Measurements from ENCODE around the gene DFFA. TPM values are rescaled to one million over a fixed set of nuclear protein-coding genes. Genes with fewer than 3 reads are reported as not detected.

Gene DFFA
- total RNA-seq, 1 experiment from 2014 or later = 94.1 TPM

DNA sequence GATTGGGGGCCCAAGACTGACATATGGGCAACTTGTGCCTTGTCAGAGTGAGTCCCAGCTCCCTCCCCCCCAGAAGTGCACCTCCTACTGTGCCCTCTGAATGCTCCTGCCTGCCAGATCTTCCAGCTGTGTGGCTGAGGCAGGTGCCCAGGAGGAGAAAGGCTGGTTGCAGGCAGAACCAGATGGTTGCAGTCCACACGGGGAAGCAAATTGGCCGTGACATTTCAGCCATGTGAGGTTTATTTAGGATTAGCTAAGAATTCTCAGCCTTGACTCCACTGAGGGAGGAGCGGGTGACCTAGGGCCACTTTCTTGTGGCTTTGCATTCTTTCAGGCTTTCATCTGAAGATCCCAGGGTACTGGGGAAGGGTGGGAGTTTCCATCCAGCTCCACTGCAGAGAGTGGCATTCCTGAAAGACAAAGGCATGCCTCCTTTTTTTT is 36.2 kb upstream of the DFFA start:
- H2BK12ac ChIP-seq (ENCODE audit: insufficient read length, low read depth, low read length) = no peak overlapping the region
- Mint-ChIP-seq H3K4me1 (peaks cover 20 to 31% of the 10 kb centered on the region in 2 experiments), H3K27ac (peak overlapping the region; percentile 76 to 91 (median 86); a peak in 5 of 7 replicates), H3K36me3 (ENCODE audit: insufficient read depth in 1 of 3, low read depth in 3 of 3) (no peaks in the 10 kb centered on the region), H3K27me3 (ENCODE audit: low read depth) (no peaks in the 10 kb centered on the region), H3K4me3 (peak overlapping the region in 1 of 2 experiments; percentile 18; a peak in 1 of 5 replicates), H3K9me3 (no peaks in the 10 kb centered on the region)
- no peaks in the 10 kb centered on the region for H3K23me2 ChIP-seq (ENCODE audit: insufficient read length, low read depth, low read length, poor library complexity, severe bottlenecking)
- H4K8ac ChIP-seq (replicated peaks; ENCODE audit: insufficient read length, low read depth, low read length) = no peak overlapping the region
- H3K79me1 ChIP-seq (ENCODE audit: insufficient read depth, low read depth, low read length, poor library complexity, severe bottlenecking) = peaks cover 7% of the 10 kb centered on the region
- no peaks in the 10 kb centered on the region for H3K9me3 ChIP-seq (ENCODE audit: control insufficient read depth, low read depth, low read length)
- H3K4me1 ChIP-seq (ENCODE audit: insufficient read depth, low read length) = peaks cover 4% of the 10 kb centered on the region; the same call in 1 of the 2 replicates
- H2AFZ ChIP-seq (ENCODE audit: low read length) = no peak overlapping the region
- no peak overlapping the region for H3K4me2 ChIP-seq (ENCODE audit: insufficient read depth, insufficient read length, low read length)
- H3K18ac ChIP-seq (ENCODE audit: insufficient read length, low read depth, low read length) = no peak overlapping the region
- no CpG with 5 or more reads among the region's 3 CpGs for WGBS (ENCODE audit: extremely low coverage, insufficient read length, low lambda C conversion rate)
- H4K20me1 ChIP-seq (ENCODE audit: control insufficient read depth, insufficient read depth, insufficient read length) = no peaks in the 10 kb centered on the region
- H4K5ac ChIP-seq (ENCODE audit: insufficient read length, low read depth, low read length) = no peak overlapping the region
- H4K91ac ChIP-seq (ENCODE audit: insufficient read length, low read depth, low read length) = no peak overlapping the region
- TF ChIP-seq, protein P1, sequence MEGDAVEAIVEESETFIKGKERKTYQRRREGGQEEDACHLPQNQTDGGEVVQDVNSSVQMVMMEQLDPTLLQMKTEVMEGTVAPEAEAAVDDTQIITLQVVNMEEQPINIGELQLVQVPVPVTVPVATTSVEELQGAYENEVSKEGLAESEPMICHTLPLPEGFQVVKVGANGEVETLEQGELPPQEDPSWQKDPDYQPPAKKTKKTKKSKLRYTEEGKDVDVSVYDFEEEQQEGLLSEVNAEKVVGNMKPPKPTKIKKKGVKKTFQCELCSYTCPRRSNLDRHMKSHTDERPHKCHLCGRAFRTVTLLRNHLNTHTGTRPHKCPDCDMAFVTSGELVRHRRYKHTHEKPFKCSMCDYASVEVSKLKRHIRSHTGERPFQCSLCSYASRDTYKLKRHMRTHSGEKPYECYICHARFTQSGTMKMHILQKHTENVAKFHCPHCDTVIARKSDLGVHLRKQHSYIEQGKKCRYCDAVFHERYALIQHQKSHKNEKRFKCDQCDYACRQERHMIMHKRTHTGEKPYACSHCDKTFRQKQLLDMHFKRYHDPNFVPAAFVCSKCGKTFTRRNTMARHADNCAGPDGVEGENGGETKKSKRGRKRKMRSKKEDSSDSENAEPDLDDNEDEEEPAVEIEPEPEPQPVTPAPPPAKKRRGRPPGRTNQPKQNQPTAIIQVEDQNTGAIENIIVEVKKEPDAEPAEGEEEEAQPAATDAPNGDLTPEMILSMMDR (conservative IDR thresholded peaks at IDR 0.05) = no peak
- no peak overlapping the region for H3K23ac ChIP-seq (ENCODE audit: insufficient read length, low read depth, low read length)
- H3K79me2 ChIP-seq (ENCODE audit: insufficient read depth, low read length) = peaks cover 8% of the 10 kb centered on the region; the same call in 1 of the 2 replicates
- no peak overlapping the region for H2BK20ac ChIP-seq (ENCODE audit: low read depth, low read length, poor library complexity, severe bottlenecking)
- no peak overlapping the region for H3K27ac ChIP-seq (ENCODE audit: insufficient read length, low read depth, low read length)
- no peak overlapping the region for H2BK15ac ChIP-seq (ENCODE audit: low read depth, low read length)
- no peak overlapping the region for H2BK120ac ChIP-seq (ENCODE audit: low read depth, low read length, poor library complexity, severe bottlenecking)
- no peak overlapping the region for H3K4ac ChIP-seq (ENCODE audit: low read depth, low read length)
- H2AK5ac ChIP-seq (ENCODE audit: insufficient read length, low read length) = no peak overlapping the region
- H3K14ac ChIP-seq (ENCODE audit: insufficient read depth, low read length) = no peak overlapping the region; the same call in 1 of the 2 replicates
- H3K9ac ChIP-seq (ENCODE audit: extremely low read depth, insufficient read length, low read length) = no peak overlapping the region
- no peaks in the 10 kb centered on the region for H3K27me3 ChIP-seq (ENCODE audit: insufficient read depth, low read length)
- H3T11ph ChIP-seq (ENCODE audit: low read length) = no peak overlapping the region
- H2BK5ac ChIP-seq (ENCODE audit: insufficient read length, low read length) = no peak overlapping the region
- DNase-seq = peak; percentile 69
- H3K56ac ChIP-seq (ENCODE audit: insufficient read length, low read depth, low read length) = no peak overlapping the region
